A549 (cell line): Measurements from ENCODE around the gene RTN3.

Source experiments
- CEBPB ChIP-seq, 2 experiments: fragments of >200 bp in 1 of 2; sonication (Bioruptor Twin) in 1 of 2; formaldehyde crosslinking in 1 of 2; IDR thresholded peaks; 2 replicates each; pipeline ENCODE4 v1.6.1; 2012 to 2016
- CTCF ChIP-seq: fragments of >200 bp; sonication (Bioruptor Twin); formaldehyde crosslinking; IDR thresholded peaks from 3 replicates; pipeline ENCODE4 v1.5.1; 2016
- EP300 ChIP-seq, 2 experiments: fragments of >200 bp; sonication (Bioruptor Twin); formaldehyde crosslinking; IDR thresholded peaks; 2 replicates in 1 of 2; 3 replicates in 1 of 2; pipeline ENCODE4 v1.6.1; 2016 to 2017
- MAX ChIP-seq: IDR thresholded peaks from 2 replicates; pipeline ENCODE4 v1.6.1; 2012
- MYC ChIP-seq: IDR thresholded peaks from 2 replicates; pipeline ENCODE4 v1.6.1; 2012; ENCODE audit warnings: mild to moderate bottlenecking, inconsistent platforms, low read length, improper control_type of control experiment, borderline replicate concordance
- POLR2A ChIP-seq: IDR thresholded peaks from 2 replicates; pipeline ENCODE4 v1.6.1; 2012; ENCODE audit warnings: mild to moderate bottlenecking, low read length
- RAD21 ChIP-seq, 2 experiments: fragments of >200 bp in 1 of 2; sonication (Bioruptor Twin) in 1 of 2; formaldehyde crosslinking in 1 of 2; IDR thresholded peaks in 1 of 2; conservative IDR thresholded peaks in 1 of 2; 2 replicates in 1 of 2; 3 replicates in 1 of 2; pipeline ENCODE4 v1.6.1; 2012 to 2018; ENCODE audit warnings: inconsistent platforms in 1 of 2
- ZFP36 ChIP-seq: fragments of 450-650 bp; IDR thresholded peaks from 2 replicates; pipeline ENCODE4 v1.6.1; 2014; ENCODE audit warnings: borderline replicate concordance; ENCODE audit not compliant: partially characterized antibody

GRCh38 chr11:63737718-63738117, 56.4 kb downstream of the RTN3 start:
- TF ChIP-seq MAX = no peak
- no peak for TF ChIP-seq CTCF
- TF ChIP-seq POLR2A = no peak
- TF ChIP-seq RAD21 (conservative IDR thresholded peaks at IDR 0.05 in 1 of 2, IDR thresholded peaks at IDR 0.05 in 1 of 2) = no peak
- TF ChIP-seq ZFP36 = no peak
- no peak for TF ChIP-seq MYC
- TF ChIP-seq CEBPB (IDR thresholded peaks at IDR 0.05) = no peak
- TF ChIP-seq EP300 (IDR thresholded peaks at IDR 0.05) = no peak
